CD4-positive, alpha-beta T cell treated with Interleukin-1 beta for 1 hour (primary cell): ENCODE data around the gene CELA1.
"Not testable (repeated sequence)": the region's sequence is repeated elsewhere in the genome, so short reads cannot be mapped to it uniquely, and the experiment has no call there.

Experiments used
- DNase-seq, 2 donors: peaks; one replicate each; pipeline ENCODE4 v3.0.0-alpha.2; 2020 to 2022

The CELA1 gene

DNA sequence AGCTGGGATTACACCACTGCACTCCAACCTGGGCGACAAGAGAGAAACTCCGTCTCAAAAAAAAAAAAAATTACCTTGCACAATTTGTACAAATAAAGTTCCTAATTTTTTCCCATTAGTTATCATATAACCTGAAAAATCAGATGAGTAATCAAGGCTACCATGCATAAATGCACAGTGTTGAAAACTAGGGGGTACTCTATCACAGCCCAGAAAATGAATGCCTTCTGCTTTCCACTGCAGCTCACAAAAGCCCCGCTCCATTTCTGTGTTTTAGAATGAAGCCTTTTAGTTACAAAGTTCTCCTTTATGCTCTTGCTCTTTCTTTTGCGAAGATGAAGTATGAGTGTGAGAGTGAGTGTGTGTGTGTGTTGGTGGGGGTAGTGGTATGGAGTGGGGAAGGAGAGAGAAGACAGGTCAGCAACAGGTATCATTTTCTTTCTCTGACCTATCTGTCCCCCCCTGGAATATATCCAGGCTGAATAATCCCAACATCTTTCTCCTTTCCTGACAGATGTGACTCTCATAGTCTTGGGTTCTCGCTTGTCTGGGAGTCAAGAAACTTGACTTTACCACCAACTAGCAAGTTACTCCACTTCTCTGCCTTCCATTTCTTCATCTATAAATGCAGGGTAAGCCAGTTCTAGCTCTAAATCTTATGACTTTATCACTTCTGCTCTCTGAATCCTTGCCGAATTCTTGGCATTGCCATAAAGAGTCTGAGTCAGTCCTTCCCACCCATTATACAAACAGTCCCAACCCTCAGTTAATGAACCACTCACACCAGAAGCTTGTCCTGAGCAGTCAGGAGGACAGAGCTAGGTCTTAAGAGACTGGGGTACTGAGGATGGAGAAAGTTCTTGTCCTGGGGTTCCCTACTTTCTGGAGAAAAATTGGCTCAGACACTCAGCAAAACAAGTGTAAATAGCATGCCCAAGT is 38.6 kb downstream of the CELA1 start:
- no peak for DNase-seq

DNA sequence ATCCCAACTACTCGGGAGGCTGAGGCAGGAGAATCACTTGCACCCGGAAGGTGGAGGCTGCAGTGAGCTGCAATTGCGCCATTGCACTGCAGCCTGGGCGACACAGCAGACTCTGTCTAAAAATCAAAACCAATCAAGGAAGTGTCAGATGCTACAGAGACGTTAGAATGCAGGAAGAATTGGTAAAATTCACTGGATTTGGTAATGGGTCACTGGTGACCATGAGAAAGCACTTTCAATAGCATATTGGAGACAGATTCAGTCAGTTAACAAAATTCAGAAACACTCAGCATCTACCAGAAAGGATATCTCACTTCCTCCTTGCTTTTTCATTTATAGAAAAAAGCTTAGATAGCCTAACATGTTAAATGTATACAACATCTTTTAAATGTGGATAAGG is 40.0 kb downstream of the CELA1 start:
- no peak for DNase-seq

DNA sequence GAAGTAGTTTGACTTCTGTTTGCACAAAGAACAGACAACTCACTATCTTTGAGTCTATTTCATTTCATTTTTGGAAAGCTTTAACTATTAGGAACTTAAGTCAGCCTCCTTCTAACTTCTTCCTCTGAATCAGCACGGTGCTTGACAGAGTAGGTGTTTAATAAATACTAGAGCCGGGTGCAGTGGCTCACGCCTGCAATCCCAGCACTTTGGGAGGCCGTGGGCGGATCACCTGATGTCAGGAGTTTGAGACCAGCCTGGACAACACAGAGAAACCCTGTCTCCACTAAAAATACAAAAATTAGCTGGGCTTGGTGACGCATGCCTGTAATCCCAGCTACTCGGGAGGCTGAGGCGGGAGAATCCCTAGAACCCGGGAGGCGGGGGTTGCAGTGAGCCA is 45.7 kb downstream of the CELA1 start:
- DNase-seq, result not testable (repeated sequence)

DNA sequence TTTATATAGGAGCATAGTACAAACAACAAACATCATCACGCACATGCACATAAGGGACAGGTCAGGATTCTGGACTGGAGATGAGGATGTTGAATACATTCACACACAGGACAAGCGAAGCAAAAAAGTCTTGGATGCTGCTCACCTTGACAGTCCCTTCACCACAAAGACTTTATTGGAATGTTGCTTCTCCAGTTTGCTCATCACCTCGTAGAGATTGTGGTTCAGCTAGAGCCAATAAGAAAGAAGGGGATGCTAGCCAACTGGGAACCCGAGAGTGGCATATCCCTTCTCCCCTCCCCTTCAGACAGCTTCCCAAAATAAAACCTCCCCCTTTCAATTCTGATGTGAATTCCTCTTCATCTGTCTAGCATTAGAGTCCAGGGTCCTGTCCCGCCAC is 50.8 kb downstream of the CELA1 start:
- no peak for DNase-seq

DNA sequence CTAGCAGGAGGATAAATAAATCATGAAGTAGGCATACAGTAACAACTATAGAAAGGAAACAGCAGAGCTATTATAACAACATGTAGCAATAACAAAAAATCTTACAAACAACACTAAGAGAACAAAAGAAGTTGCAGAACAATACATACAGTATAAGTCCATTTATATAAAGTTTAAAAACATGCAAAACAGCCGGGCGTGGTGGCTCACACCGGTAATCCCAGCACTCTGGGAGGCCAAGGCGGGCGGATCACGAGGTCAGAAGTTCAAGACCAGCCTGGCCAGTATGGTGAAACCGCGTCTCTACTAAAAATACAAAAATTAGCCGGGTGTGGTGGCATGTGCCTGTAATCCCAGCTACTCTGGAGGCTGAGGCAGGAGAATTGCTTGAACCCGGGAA is 52.4 kb downstream of the CELA1 start:
- not testable (repeated sequence) for DNase-seq

DNA sequence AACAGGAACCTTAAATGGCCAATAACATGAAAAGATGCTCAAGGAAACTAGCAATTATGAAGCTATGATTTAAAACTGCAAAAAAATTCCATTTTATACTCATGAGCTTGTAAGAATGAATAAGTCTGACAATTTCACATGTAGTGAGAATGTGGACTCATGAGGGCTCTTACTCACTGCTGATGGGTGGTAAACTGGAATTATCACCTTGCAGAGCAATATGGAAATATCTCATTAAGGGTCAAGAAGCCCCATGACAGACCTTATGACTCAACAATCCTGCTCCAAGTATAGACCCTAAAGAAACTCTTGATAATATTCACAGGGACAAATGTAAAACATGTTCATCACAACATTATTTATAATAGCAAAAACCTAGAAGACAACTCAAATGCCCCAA is 52.8 kb downstream of the CELA1 start:
- no peak for DNase-seq

DNA sequence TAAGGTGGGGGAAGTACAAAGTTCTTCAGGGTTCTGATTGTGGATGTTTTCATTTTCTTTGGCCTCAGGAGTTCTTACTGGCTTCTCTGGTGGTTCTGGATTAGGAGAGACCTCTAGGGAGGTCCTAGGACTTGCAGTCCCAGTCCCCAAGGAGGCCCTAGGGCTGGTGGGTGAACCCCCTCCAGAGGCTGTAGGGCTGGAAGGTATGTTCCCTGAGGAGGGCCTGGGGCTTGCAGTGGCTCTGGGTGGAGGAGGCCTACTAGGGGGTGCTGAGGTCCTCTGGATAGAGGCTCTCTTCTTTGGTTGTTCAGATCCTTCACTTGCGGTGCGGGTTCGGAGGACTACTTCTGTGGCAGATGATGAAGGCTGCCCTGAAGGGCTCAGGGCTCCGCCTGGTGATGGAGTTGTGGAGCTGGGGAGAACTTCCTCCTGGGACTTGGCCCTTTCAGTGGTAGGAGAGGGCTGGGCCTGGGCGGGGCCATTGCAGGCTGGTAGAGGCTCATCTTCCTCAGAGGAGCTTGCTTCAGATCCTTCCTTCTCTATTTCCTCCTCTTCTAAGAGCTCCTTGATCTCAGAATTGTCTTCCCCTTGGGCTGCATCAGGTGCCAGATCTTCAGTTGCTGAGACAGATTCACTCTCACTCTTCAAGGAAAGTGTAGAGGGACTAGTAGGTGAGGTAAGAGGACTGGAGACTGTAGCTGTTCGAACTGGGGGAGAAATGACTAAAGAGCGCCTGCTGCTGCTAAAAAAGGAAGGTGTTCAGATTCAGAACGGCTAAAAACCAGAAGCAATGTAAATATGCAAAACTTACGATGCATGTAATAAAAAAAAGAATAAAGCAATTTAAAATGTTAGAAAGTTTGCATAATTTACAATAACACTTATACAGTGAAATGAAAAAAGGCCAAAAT is 54.6 kb downstream of the CELA1 start:
- peak in 1 of 2 donors; percentile 51 for DNase-seq

DNA sequence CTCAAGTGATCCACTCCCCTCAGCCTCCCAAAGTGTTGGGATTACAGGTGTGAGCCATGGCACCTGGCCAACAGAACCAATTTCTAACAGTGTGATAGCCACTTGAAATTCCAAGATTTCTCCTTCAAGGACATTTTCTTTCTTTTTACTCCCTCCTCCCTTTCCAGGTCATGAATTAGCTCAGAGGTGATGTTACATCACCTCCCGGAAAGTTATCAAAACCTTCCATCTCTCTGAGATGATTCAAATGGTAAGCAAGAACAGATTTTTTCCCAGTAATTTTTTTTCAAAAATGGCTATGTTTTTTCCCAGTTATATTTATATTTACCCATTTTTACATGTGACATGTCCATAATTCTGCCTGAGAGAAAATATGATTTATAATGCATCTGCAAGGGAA is 60.6 kb downstream of the CELA1 start:
- no peak for DNase-seq

DNA sequence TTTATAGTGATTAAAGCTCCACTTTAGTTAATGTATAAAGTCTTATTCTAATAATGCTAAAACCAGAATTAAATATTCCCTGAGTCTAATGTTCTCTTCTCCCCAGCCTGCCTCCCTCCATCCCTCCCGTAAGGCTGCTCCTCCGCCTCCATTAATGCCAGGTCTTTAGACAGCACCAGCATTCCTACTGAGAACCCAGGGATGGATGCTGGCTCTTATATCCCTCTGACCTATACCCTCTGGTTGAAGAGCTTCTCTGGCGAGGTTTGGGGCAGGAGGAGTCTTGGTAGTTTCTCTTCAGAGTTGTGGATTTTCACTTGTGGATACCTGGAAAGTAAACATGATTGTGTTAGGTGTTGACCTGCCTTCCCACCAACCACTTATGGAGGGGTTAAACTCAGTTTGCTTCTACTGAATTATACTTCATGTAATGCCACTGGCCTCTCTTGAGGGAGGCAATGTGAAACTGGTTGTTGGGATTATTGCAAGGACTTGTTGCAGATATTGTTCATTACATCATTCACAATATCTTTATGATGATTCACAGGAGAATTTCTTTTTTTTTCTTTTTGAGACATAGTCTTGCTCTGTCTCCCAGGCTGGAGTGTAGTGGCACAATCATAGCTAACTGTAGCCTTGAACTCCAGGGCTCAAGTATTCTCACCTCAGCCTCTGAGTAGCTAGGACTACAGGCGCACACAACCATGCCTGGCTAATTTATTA is 65.1 kb downstream of the CELA1 start:
- DNase-seq, result no peak
